Suprapubic skin (tissue), 4 donors: ENCODE measurements around the gene SCARB1. TPM values are rescaled to one million over a fixed set of nuclear protein-coding genes. Genes with fewer than 3 reads are reported as not detected.

Experiments
- DNase-seq, 2 donors: peaks; one replicate each; pipeline ENCODE4 v3.0.0-alpha.2; 2019; ENCODE audit warnings: low spot score in 2 of 2
- H3K27ac ChIP-seq: fragments of 200-600 bp; sonication (generic); one replicate; pipeline ENCODE4 v1.5.1; 2019
- H3K27me3 ChIP-seq: fragments of 200-600 bp; sonication (generic); one replicate; pipeline ENCODE4 v1.5.1; 2019
- H3K36me3 ChIP-seq: fragments of 200-600 bp; sonication (generic); one replicate; pipeline ENCODE4 v1.5.1; 2019
- H3K4me1 ChIP-seq: fragments of 200-600 bp; sonication (generic); one replicate; pipeline ENCODE4 v1.5.1; 2019
- H3K4me3 ChIP-seq: fragments of 200-600 bp; sonication (generic); one replicate; pipeline ENCODE4 v1.5.1; 2019; ENCODE audit warnings: mild to moderate bottlenecking
- H3K9me3 ChIP-seq: fragments of 200-600 bp; sonication (generic); one replicate; pipeline ENCODE4 v1.5.1; 2019
- EP300 ChIP-seq: sonication (generic); formaldehyde crosslinking; IDR thresholded peaks from one replicate; pipeline ENCODE4 v1.6.1; 2017; ENCODE audit warnings: antibody characterized with exemption
- POLR2A ChIP-seq, 2 donors: fragments of 450-650 bp; IDR thresholded peaks; one replicate each; pipeline ENCODE4 v1.6.1; 2017; ENCODE audit warnings: antibody characterized with exemption in 2 of 2, mild to moderate bottlenecking in 2 of 2, moderate library complexity in 2 of 2
- POLR2AphosphoS5 ChIP-seq, 3 donors: sonication (generic); formaldehyde crosslinking; IDR thresholded peaks; one replicate each; pipeline ENCODE4 v1.6.1; 2017; ENCODE audit warnings: antibody characterized with exemption in 3 of 3
- WGBS: methylation state at CpG from one replicate; pipeline ENCODE4 v1.1.5; 2018; 5-methylcytosine and 5-hydroxymethylcytosine counted together
- total RNA-seq, 4 donors: library from RNA; depleted of rRNA; stranded (reverse); fragments of >200 nt; gene quantifications; one replicate each; pipeline ENCODE4 v1.1.0, GENCODE V29; 2016
- TF ChIP-seq, protein P1 (sequence below), 2 donors: fragments of 200-600 bp in 1 of 2; fragments of 450-650 bp in 1 of 2; sonication (generic) in 1 of 2; IDR thresholded peaks; one replicate each; pipeline ENCODE4 v1.5.1; 2016 to 2019; ENCODE audit warnings: antibody characterized with exemption in 2 of 2, mild to moderate bottlenecking in 1 of 2, moderate library complexity in 1 of 2

The SCARB1 gene
- total RNA-seq, 4 donors from 2014 or later, result 25.6 to 38.1 (median 29.0) TPM

DNA sequence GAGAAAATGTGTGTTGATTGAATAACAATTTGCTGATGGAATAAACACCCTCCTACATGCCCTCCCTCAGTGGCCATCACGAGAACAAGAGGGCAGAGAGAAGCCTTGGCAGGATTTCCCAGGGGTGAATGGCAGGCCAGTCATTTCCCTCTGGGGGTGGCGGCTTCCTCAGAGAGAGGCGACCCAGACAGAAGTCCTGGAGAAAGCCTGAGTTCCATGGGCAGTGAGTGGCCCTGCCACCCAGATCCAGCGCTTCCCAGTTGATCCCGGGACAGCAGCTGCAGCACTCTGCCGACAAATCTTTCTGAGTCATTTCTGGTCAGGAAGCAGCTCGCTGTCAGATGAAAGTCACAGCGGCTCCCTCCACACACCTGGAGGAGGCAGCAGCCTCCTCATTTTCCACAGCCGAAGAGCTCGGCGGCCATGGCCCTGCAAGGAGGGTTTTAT, 123.0 kb downstream of the SCARB1 start:
- H3K36me3 ChIP-seq, result no peaks in the 10 kb centered on the region
- H3K27me3 ChIP-seq, result no peaks in the 10 kb centered on the region
- DNase-seq, result no peak
- H3K27ac ChIP-seq, result no peak overlapping the region
- peaks cover 8% of the 10 kb centered on the region for H3K4me1 ChIP-seq
- TF ChIP-seq EP300 (no peak), POLR2AphosphoS5 (IDR thresholded peaks at IDR 0.05) (no peak), POLR2A (IDR thresholded peaks at IDR 0.05) (no peak)
- TF ChIP-seq, protein P1, sequence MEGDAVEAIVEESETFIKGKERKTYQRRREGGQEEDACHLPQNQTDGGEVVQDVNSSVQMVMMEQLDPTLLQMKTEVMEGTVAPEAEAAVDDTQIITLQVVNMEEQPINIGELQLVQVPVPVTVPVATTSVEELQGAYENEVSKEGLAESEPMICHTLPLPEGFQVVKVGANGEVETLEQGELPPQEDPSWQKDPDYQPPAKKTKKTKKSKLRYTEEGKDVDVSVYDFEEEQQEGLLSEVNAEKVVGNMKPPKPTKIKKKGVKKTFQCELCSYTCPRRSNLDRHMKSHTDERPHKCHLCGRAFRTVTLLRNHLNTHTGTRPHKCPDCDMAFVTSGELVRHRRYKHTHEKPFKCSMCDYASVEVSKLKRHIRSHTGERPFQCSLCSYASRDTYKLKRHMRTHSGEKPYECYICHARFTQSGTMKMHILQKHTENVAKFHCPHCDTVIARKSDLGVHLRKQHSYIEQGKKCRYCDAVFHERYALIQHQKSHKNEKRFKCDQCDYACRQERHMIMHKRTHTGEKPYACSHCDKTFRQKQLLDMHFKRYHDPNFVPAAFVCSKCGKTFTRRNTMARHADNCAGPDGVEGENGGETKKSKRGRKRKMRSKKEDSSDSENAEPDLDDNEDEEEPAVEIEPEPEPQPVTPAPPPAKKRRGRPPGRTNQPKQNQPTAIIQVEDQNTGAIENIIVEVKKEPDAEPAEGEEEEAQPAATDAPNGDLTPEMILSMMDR (IDR thresholded peaks at IDR 0.05), result no peak
- H3K4me3 ChIP-seq, result no peak overlapping the region
- 82% methylated on average over 9 of the region's 11 CpGs for WGBS
- H3K9me3 ChIP-seq, result no peaks in the 10 kb centered on the region

DNA sequence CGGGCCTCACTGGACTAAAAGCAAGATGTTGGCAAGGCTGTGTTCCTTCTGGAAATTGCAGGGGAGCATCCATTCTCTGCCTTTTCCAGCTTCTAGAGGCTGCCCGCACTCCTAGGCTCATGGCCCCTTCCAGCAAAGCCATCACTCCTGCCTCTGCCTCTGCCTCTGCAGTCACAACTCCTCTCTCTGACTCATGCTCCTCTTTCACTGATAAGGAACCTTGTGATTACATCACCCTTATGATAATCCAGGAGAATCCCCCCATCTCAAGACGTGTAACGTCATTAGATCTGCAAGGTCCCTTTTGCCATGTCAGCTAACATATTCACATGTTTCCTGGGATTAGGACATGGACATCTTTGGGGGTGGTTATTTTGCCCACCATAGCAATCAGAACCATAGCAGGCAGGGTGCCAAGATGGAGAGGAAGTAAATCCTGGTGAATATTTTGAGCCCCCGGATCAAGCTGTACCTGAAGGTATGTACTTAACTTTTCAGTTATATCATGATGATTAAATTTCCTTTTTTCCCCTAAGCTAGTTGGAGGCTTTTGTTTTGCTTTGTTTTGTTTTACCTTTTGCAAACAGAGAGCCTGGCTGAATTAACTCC, 123.6 kb downstream of the SCARB1 start:
- Histone ChIP-seq H3K4me1 (peaks cover 2% of the 10 kb centered on the region), H3K27ac (no peak overlapping the region), H3K36me3 (no peaks in the 10 kb centered on the region), H3K9me3 (no peaks in the 10 kb centered on the region), H3K4me3 (no peak overlapping the region), H3K27me3 (no peaks in the 10 kb centered on the region)
- TF ChIP-seq POLR2AphosphoS5 (IDR thresholded peaks at IDR 0.05) (no peak), POLR2A (IDR thresholded peaks at IDR 0.05) (no peak)
- 86% methylated on average over 4 of the region's 5 CpGs for WGBS
- DNase-seq, result no peak

DNA sequence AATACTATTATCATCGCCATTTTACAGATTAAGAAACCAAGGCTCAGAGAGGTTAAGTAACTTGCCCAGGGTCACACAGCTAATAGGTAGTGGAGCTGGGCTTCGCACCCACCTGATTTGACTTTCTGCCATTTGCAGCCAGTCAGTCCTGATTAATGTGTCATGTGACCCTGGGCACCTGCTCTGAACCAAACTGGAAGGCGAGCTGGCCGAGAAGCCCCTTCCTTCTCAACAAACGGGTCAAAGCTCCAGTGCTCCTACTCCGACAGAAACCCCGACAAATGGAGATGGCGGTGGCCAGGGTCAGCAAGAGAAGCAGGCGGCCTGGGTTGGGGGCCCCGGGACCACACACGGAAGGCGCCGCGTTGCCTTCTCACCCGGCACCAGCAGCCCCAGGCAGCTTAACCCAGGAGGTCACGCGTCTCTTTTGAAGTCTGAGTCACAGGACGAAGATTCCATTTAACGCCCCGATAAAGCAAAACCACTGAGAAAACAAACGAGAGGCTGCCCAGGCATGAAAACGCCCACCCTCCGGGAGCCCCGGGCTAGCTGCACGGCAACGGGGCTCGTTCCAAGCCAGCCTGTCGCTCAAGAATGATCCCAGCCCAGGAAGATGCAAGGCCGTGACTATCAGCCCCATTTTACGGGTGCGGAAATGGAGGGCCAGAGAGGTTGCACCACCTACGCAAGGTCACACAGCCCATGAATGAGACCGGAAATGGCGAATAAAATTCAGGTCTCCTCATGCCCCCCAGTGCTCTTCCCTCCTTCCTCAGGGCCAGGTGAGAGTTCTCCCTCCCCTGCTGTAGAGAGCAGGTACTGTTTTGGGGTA, 124.8 kb downstream of the SCARB1 start:
- 70% methylated on average over 21 of the region's 34 CpGs for WGBS
- no peaks in the 10 kb centered on the region for H3K4me1 ChIP-seq
- TF ChIP-seq POLR2AphosphoS5 (IDR thresholded peaks at IDR 0.05) (no peak), POLR2A (IDR thresholded peaks at IDR 0.05) (no peak), EP300 (no peak)
- TF ChIP-seq, protein P1 (IDR thresholded peaks at IDR 0.05), result no peak
- H3K27me3 ChIP-seq, result no peaks in the 10 kb centered on the region
- no peaks in the 10 kb centered on the region for H3K9me3 ChIP-seq
- H3K4me3 ChIP-seq, result no peak overlapping the region
- no peak overlapping the region for H3K27ac ChIP-seq
- no peaks in the 10 kb centered on the region for H3K36me3 ChIP-seq
- DNase-seq, result no peak

DNA sequence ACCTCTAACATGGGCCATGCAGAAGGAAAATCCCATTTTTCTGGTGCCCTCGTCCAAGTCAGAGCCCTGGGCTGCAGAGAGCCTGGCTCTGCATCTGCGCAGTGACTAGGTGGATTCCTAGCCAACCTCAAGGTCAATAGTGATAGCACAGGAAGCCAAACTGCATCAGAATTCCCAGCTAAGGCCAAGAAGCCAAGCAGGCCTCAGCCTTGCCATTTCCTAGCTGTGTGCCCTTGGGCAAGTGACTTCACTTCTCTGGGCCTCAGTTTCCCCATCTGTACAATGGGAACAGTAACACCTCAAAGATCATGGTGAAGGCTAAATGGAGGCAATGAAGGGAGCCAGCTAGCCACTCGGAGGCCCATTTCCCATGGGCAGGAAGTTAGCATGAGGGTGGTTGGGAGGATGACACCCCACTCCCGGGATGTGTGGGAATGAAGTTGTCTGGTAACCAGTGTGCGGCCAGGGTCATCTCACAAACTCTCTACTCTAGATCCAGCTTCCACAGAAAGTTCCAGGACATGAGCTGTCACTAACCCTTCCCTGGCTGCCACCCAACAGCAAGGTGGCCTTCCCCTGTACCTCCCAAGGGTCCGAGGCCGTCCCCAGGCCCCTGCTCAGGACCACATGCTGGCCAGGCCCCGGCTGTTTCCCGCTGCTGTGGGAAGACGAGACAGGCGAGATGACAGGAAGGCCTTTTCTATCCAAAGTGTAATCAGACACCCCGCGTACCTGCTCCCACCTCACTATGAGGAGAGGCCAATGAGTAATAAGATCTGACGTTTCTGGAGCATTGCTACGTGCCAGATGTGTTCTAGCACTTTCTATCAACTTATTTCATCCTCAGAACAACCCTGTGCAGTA, 125.7 kb downstream of the SCARB1 start:
- no peaks in the 10 kb centered on the region for H3K9me3 ChIP-seq
- WGBS, result 71% methylated on average over 13 of the region's 15 CpGs
- H3K27me3 ChIP-seq, result no peaks in the 10 kb centered on the region
- H3K4me1 ChIP-seq, result no peaks in the 10 kb centered on the region
- TF ChIP-seq, protein P1 (IDR thresholded peaks at IDR 0.05), result no peak
- no peak for TF ChIP-seq POLR2AphosphoS5 (IDR thresholded peaks at IDR 0.05)
- TF ChIP-seq POLR2A (IDR thresholded peaks at IDR 0.05), result no peak
- no peak for TF ChIP-seq EP300
- H3K27ac ChIP-seq, result no peak overlapping the region
- no peak overlapping the region for H3K4me3 ChIP-seq
- H3K36me3 ChIP-seq, result no peaks in the 10 kb centered on the region
- DNase-seq, result no peak

DNA sequence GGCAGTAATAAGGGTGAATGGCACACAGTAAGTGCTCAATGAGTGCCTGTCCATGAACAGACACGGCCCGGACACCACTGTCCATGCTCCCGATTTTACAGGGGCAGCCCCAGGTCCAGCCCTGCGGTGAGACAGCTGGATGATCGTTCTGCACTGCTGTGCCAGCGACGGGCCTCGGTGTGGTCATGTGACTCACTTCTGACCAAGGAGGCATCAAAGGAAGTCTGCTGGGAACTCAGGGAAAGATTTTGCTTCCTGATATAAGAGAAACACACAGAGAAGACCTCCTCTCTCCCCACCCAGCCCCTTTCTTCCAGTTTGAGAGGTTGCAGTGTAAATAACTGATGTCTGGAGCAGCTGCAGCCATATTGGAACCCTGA, 126.6 kb downstream of the SCARB1 start:
- Histone ChIP-seq H3K36me3 (no peaks in the 10 kb centered on the region), H3K4me1 (no peaks in the 10 kb centered on the region), H3K27me3 (no peaks in the 10 kb centered on the region), H3K27ac (no peak overlapping the region), H3K9me3 (no peaks in the 10 kb centered on the region), H3K4me3 (no peak overlapping the region)
- no peak for DNase-seq
- TF ChIP-seq POLR2A (IDR thresholded peaks at IDR 0.05), result no peak
- no peak for TF ChIP-seq POLR2AphosphoS5 (IDR thresholded peaks at IDR 0.05)
- TF ChIP-seq EP300, result no peak
- TF ChIP-seq, protein P1 (IDR thresholded peaks at IDR 0.05), result no peak
- WGBS, result 74% methylated on average over 8 of the region's 8 CpGs
